ELR (cell line): ENCODE results near the gene THRB.

Experiments used
- DNase-seq: peaks from one replicate; pipeline ENCODE4 v3.0.0-alpha.2; 2015; ENCODE audit warnings: low read depth

The THRB gene

GRCh38 chr3:24225385-24225950 is 269.2 kb downstream of the THRB start:
- DNase-seq = no peak

GRCh38 chr3:24224666-24225384 is 269.8 kb downstream of the THRB start:
- no peak for DNase-seq

- peak; percentile 80 for DNase-seq
Observed at GRCh38 chr3:24222165-24222805, 272.4 kb downstream of the THRB start.

GRCh38 chr3:24220859-24221657 is 273.6 kb downstream of the THRB start:
- peak; percentile 96 for DNase-seq

GRCh38 chr3:24215502-24215901 is 279.1 kb downstream of the THRB start:
- no peak for DNase-seq

- no peak for DNase-seq
Observed at GRCh38 chr3:24211381-24211780, 283.3 kb downstream of the THRB start.

- DNase-seq = no peak
Observed at GRCh38 chr3:24202071-24202470, 292.6 kb downstream of the THRB start.

- DNase-seq = peak; percentile 41
Observed at GRCh38 chr3:24201301-24201700, 293.3 kb downstream of the THRB start.

- DNase-seq = peak; percentile 53
Observed at GRCh38 chr3:24199775-24200247, 294.8 kb downstream of the THRB start.

- DNase-seq = no peak
Observed at GRCh38 chr3:24199300-24199699, 295.4 kb downstream of the THRB start.

GRCh38 chr3:24198728-24199127 is 295.9 kb downstream of the THRB start:
- DNase-seq = no peak

- peak; percentile 18 for DNase-seq
Observed at GRCh38 chr3:24197809-24198208, 296.8 kb downstream of the THRB start.

GRCh38 chr3:24196526-24196925 is 298.1 kb downstream of the THRB start:
- peak; percentile 9 for DNase-seq

- no peak for DNase-seq
Observed at GRCh38 chr3:24195504-24196230, 299.0 kb downstream of the THRB start.

GRCh38 chr3:24192469-24193056 is 302.1 kb downstream of the THRB start:
- DNase-seq = no peak

GRCh38 chr3:24191801-24192403 is 302.7 kb downstream of the THRB start:
- no peak for DNase-seq

- DNase-seq = no peak
Observed at GRCh38 chr3:24190256-24190655, 304.4 kb downstream of the THRB start.

- peak; percentile 78 for DNase-seq
Observed at GRCh38 chr3:24185738-24186384, 308.8 kb downstream of the THRB start.

GRCh38 chr3:24184528-24185176 is 310.0 kb downstream of the THRB start:
- no peak for DNase-seq

GRCh38 chr3:24182756-24183155 is 311.9 kb downstream of the THRB start:
- DNase-seq = no peak
